ENCODE measurements around the gene INKA2. TPM values are rescaled to one million over a fixed set of nuclear protein-coding genes. Genes with fewer than 3 reads are reported as not detected.

Gene INKA2
- total and polyA plus RNA-seq, 12 donors = 6.8 to 34.6 (median 12.5) TPM

DNA sequence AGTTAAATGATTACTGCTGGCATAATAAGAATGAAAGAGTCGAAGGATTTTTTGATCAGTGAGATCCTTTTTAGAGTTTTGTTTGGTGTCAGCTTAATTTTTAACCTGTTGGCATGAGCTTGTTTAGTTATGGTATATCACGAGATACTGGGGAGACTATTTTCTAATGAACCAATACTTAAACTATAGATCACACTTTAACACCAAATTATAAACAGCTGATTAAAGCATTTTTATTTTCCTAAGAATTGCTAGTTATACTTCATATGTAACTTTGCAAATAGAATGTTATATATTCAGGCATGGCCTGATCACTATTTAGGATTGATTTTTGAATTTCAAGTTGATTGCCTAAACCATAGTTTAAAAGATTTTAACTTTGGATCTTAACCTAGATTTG is 22.5 kb upstream of the INKA2 start:
- H3K27ac ChIP-seq = no peak overlapping the region
- WGBS, 2 donors = 96 to 97% methylated on average over 2 of the region's 2 CpGs
- intact Hi-C loops (cut with DNase I) = loop anchor here in 3 of 10 donors (5.0 to 10.0 kb wide), 3 partner anchors 277 to 537 kb away; partner anchors contain the start of gene CHI3L2 (in 2 of the 3)
- no peak overlapping the region for H3K4me3 ChIP-seq
- DNase-seq (no peak), ATAC-seq (no peak)
- H3K4me1 ChIP-seq = peaks cover 0 to 19% (median 7%) of the 10 kb centered on the region in 9 donors
- no peaks in the 10 kb centered on the region for H3K9me3 ChIP-seq
- peaks cover 0 to 98% (median 44%) of the 10 kb centered on the region in 9 donors for H3K36me3 ChIP-seq
- H3K27me3 ChIP-seq = no peaks in the 10 kb centered on the region
- TF ChIP-seq, protein P1, sequence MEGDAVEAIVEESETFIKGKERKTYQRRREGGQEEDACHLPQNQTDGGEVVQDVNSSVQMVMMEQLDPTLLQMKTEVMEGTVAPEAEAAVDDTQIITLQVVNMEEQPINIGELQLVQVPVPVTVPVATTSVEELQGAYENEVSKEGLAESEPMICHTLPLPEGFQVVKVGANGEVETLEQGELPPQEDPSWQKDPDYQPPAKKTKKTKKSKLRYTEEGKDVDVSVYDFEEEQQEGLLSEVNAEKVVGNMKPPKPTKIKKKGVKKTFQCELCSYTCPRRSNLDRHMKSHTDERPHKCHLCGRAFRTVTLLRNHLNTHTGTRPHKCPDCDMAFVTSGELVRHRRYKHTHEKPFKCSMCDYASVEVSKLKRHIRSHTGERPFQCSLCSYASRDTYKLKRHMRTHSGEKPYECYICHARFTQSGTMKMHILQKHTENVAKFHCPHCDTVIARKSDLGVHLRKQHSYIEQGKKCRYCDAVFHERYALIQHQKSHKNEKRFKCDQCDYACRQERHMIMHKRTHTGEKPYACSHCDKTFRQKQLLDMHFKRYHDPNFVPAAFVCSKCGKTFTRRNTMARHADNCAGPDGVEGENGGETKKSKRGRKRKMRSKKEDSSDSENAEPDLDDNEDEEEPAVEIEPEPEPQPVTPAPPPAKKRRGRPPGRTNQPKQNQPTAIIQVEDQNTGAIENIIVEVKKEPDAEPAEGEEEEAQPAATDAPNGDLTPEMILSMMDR (IDR thresholded peaks at IDR 0.05) = no peak

- WGBS, 2 donors = 67 to 75% methylated on average over 2 of the region's 2 CpGs
- TF ChIP-seq, protein P1 (IDR thresholded peaks at IDR 0.05) = no peak
- Histone ChIP-seq H3K36me3 (peaks cover 0 to 64% (median 31%) of the 10 kb centered on the region in 9 donors), H3K27ac (no peak overlapping the region), H3K4me3 (no peak overlapping the region), H3K4me1 (peaks cover 0 to 34% (median 21%) of the 10 kb centered on the region in 9 donors), H3K27me3 (no peaks in the 10 kb centered on the region), H3K9me3 (no peaks in the 10 kb centered on the region)
- intact Hi-C loops (cut with DNase I) = loop anchor here in 5 of 10 donors (5.0 to 10.0 kb wide), 5 partner anchors 41 to 276 kb away; partner anchors contain the start of genes ADORA3 (in 1 of the 5) and TMIGD3 (in 1 of the 5)
- DNase-seq (no peak), ATAC-seq (no peak)
These were observed 19.2 kb upstream of the INKA2 start for GRCh38 chr1:111758373-111758772.

DNA sequence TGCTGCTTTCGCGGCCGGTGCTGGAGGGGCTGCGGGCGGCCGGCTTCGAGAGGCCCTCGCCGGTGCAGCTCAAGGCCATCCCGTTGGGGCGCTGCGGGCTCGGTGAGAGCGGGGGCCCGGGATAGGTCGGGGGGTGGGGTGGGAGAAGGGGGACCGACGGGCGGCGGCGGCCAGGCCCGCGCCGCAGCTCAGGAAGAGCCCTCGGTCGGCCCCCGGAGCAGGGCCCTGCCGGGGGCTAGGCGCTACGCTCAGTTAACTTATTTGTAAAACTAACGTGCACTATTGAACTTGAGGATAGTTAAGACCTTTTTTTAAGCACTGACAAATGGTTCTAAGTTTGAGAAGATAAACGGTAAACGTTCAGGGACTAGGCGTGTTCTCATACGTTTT is 16.9 kb upstream of the INKA2 start:
- H3K9me3 ChIP-seq = no peaks in the 10 kb centered on the region
- peak in 4 of 8 donors; percentile 8 to 59 (median 17) for ATAC-seq
- TF ChIP-seq, protein P1 (IDR thresholded peaks at IDR 0.05) = no peak
- peaks cover 0 to 42% (median 16%) of the 10 kb centered on the region in 9 donors for H3K36me3 ChIP-seq
- no peaks in the 10 kb centered on the region for H3K27me3 ChIP-seq
- DNase-seq = no peak
- peak overlapping the region; percentile 58 to 90 (median 80) for H3K4me3 ChIP-seq
- 0 to 1% methylated on average over 35 of the region's 35 CpGs for WGBS, 2 donors
- H3K4me1 ChIP-seq = peaks cover 0 to 47% (median 21%) of the 10 kb centered on the region in 9 donors
- intact Hi-C loops (cut with DNase I) = loop anchor here in 5 of 10 donors (5.0 to 10.0 kb wide), 5 partner anchors 39 to 274 kb away; partner anchors contain the start of genes ADORA3 (in 1 of the 5) and TMIGD3 (in 1 of the 5)
- H3K27ac ChIP-seq = peak overlapping the region; percentile 73 to 96 (median 92)

- intact Hi-C loops (cut with DNase I) = loop anchor here in 7 of 10 donors (1.0 to 10.0 kb wide), 9 partner anchors 16 to 273 kb away; partner anchors contain the start of genes ADORA3 (in 1 of the 7), INKA2 (in 1 of the 7) and TMIGD3 (in 1 of the 7)
- H3K4me1 ChIP-seq = peaks cover 0 to 47% (median 21%) of the 10 kb centered on the region in 9 donors
- peak within 1 kb of the TSS; percentile 58 to 90 (median 80) for H3K4me3 ChIP-seq
- WGBS, 2 donors = 0% methylated on average over 67 of the region's 67 CpGs
- DNase-seq (peak; percentile 92 to 93), ATAC-seq (peak; percentile 97 to 99 (median 98))
- no peaks in the 10 kb centered on the region for H3K27me3 ChIP-seq
- TF ChIP-seq, protein P1 (IDR thresholded peaks at IDR 0.05) = peak; percentile 81 to 99 (median 95)
- no peaks in the 10 kb centered on the region for H3K9me3 ChIP-seq
- peaks cover 0 to 36% (median 10%) of the 10 kb centered on the region in 9 donors for H3K36me3 ChIP-seq
- peak within 1 kb of the TSS; percentile 73 to 96 (median 92) for H3K27ac ChIP-seq
These were observed 16.3 kb upstream of the INKA2 start, which contains the start of gene DDX20 for GRCh38 chr1:111755331-111756123. TSS of gene DDX20 (plus strand) at chr1:111755901. CDS start at chr1:111755925, 24 bp downstream.
